Prostate gland (tissue), 2 donors: ENCODE data around the gene SIGLEC9.

Experiments used
- POLR2A ChIP-seq: fragments of 450-650 bp; IDR thresholded peaks from one replicate; pipeline ENCODE4 v1.6.1; 2016; ENCODE audit warnings: antibody characterized with exemption, mild to moderate bottlenecking
- TF ChIP-seq, protein P1 (sequence below), 4 experiments: fragments of 200-600 bp in 2 of 4; fragments of 450-650 bp in 2 of 4; sonication (generic) in 2 of 4; IDR thresholded peaks; 1 replicate in 3 of 4; 2 replicates in 1 of 4; pipeline ENCODE4 v1.5.1; 2016 to 2019; ENCODE audit warnings: antibody characterized with exemption in 4 of 4, mild to moderate bottlenecking in 2 of 4, moderate library complexity in 2 of 4

GRCh38 chr19:51139299-51140014 is 14.8 kb downstream of the SIGLEC9 start:
- TF ChIP-seq, protein P1, sequence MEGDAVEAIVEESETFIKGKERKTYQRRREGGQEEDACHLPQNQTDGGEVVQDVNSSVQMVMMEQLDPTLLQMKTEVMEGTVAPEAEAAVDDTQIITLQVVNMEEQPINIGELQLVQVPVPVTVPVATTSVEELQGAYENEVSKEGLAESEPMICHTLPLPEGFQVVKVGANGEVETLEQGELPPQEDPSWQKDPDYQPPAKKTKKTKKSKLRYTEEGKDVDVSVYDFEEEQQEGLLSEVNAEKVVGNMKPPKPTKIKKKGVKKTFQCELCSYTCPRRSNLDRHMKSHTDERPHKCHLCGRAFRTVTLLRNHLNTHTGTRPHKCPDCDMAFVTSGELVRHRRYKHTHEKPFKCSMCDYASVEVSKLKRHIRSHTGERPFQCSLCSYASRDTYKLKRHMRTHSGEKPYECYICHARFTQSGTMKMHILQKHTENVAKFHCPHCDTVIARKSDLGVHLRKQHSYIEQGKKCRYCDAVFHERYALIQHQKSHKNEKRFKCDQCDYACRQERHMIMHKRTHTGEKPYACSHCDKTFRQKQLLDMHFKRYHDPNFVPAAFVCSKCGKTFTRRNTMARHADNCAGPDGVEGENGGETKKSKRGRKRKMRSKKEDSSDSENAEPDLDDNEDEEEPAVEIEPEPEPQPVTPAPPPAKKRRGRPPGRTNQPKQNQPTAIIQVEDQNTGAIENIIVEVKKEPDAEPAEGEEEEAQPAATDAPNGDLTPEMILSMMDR (IDR thresholded peaks at IDR 0.05): no peak
- TF ChIP-seq POLR2A: no peak
